Transverse colon (tissue), 4 donors: Measurements from ENCODE around the gene CFAP97. TPM values are rescaled to one million over a fixed set of nuclear protein-coding genes. Genes with fewer than 3 reads are reported as not detected.

Source experiments
- DNase-seq: peaks from one replicate; pipeline ENCODE4 v3.0.0-alpha.2; 2019
- H3K27ac ChIP-seq, 4 donors: fragments of 200-600 bp; sonication (generic); 2 replicates each; pipeline ENCODE4 v1.5.1; 2016 to 2018; ENCODE audit warnings: inconsistent platforms in 4 of 4
- H3K27me3 ChIP-seq: fragments of 200-600 bp; sonication (generic); 2 replicates; pipeline ENCODE4 v1.5.1; 2017; ENCODE audit warnings: inconsistent platforms
- H3K36me3 ChIP-seq, 4 donors: fragments of 200-600 bp; sonication (generic); 2 replicates each; pipeline ENCODE4 v1.5.1; 2017 to 2019; ENCODE audit warnings: inconsistent platforms in 4 of 4
- H3K4me1 ChIP-seq, 4 donors: fragments of 200-600 bp; sonication (generic); 2 replicates each; pipeline ENCODE4 v1.5.1; 2017 to 2020; ENCODE audit warnings: inconsistent platforms in 4 of 4
- H3K4me3 ChIP-seq, 4 donors: fragments of 200-600 bp; sonication (generic); 1 replicate in 1 of 4; 2 replicates in 3 of 4; pipeline versions ENCODE4 v1.5.1 to v1.6.1; 2017 to 2019; ENCODE audit warnings: inconsistent platforms in 4 of 4
- H3K9me3 ChIP-seq, 2 donors: fragments of 200-600 bp; sonication (generic); 2 replicates each; pipeline ENCODE4 v1.5.1; 2017 to 2019; ENCODE audit warnings: inconsistent platforms in 2 of 2
- CTCF ChIP-seq, 5 experiments: fragments of 200-600 bp in 3 of 5; fragments of 450-650 bp in 2 of 5; sonication (generic) in 3 of 5; IDR thresholded peaks; 1 replicate in 2 of 5; 2 replicates in 3 of 5; pipeline ENCODE4 v1.5.1; 2016 to 2017; ENCODE audit warnings: antibody characterized with exemption in 5 of 5, inconsistent platforms in 3 of 5, mild to moderate bottlenecking in 2 of 5, moderate library complexity in 1 of 5
- EP300 ChIP-seq: sonication (generic); formaldehyde crosslinking; IDR thresholded peaks from one replicate; pipeline ENCODE4 v1.6.1; 2017; ENCODE audit warnings: antibody characterized with exemption, low read depth
- POLR2A ChIP-seq: fragments of 450-650 bp; IDR thresholded peaks from one replicate; pipeline ENCODE4 v1.6.1; 2016; ENCODE audit warnings: antibody characterized with exemption, mild to moderate bottlenecking, moderate library complexity
- POLR2AphosphoS5 ChIP-seq, 3 donors: sonication (generic); formaldehyde crosslinking; IDR thresholded peaks; one replicate each; pipeline ENCODE4 v1.6.1; 2016; ENCODE audit warnings: antibody characterized with exemption in 3 of 3
- WGBS, 2 donors: methylation state at CpG; one replicate each; pipeline ENCODE4 v1.1.5; 2018; ENCODE audit warnings: low coverage in 1 of 2; 5-methylcytosine and 5-hydroxymethylcytosine counted together
- in situ Hi-C, 4 donors: fragments of 200-750 bp; cut with MboI; loops; one replicate each; pipeline versions ENCODE4 v1.15.0 to v1.15.1; 2017; ENCODE audit warnings: low sequenced_read_pairs in 3 of 4, low pct_ligation_motif_present in 1 of 4, low pct_unique_long_range_greater_than_20kb in 1 of 4
- intact Hi-C: fragments of 100-400 bp; cut with DNase I; formaldehyde crosslinking; loops from one replicate; pipeline ENCODE4 v1.15.1; 2023; ENCODE audit warnings: low total_unique reads
- total RNA-seq, 4 donors: library from RNA; depleted of rRNA; stranded (reverse); fragments of >200 nt; gene quantifications; one replicate each; pipeline ENCODE4 v1.1.0, GENCODE V29; 2016

CFAP97 gene
- total RNA-seq, 4 donors from 2014 or later, result 4.6 to 17.1 (median 9.3) TPM

- WGBS, 2 donors, result 79 to 81% methylated on average over 9 of the region's 9 CpGs
- Histone ChIP-seq H3K4me3 (no peak overlapping the region), H3K9me3 (no peaks in the 10 kb centered on the region), H3K27me3 (no peaks in the 10 kb centered on the region), H3K27ac (no peak overlapping the region), H3K4me1 (no peaks in the 10 kb centered on the region), H3K36me3 (peaks cover 0 to 15% (median 0%) of the 10 kb centered on the region in 4 donors)
- in situ Hi-C loops, result no loop called here
- no peak for DNase-seq
- intact Hi-C loops, result no loop called here
- no peak for TF ChIP-seq CTCF (IDR thresholded peaks at IDR 0.05)
- TF ChIP-seq EP300, result no peak
Observed at GRCh38 chr4:185194924-185195888, 8.6 kb downstream of the CFAP97 start.

- no peak overlapping the region for H3K4me3 ChIP-seq
- in situ Hi-C loops, result no loop called here
- no peak overlapping the region for H3K27ac ChIP-seq
- 75 to 83% methylated on average over 1 of the region's 1 CpG for WGBS, 2 donors
- H3K27me3 ChIP-seq, result no peaks in the 10 kb centered on the region
- TF ChIP-seq POLR2A (no peak), POLR2AphosphoS5 (IDR thresholded peaks at IDR 0.05) (no peak), CTCF (IDR thresholded peaks at IDR 0.05) (no peak), EP300 (no peak)
- H3K36me3 ChIP-seq, result peaks cover 0 to 19% (median 0%) of the 10 kb centered on the region in 4 donors
- intact Hi-C loops, result no loop called here
- no peaks in the 10 kb centered on the region for H3K4me1 ChIP-seq
- no peak for DNase-seq
- H3K9me3 ChIP-seq, result no peaks in the 10 kb centered on the region
Observed at GRCh38 chr4:185192059-185192458, 11.7 kb downstream of the CFAP97 start.

- Histone ChIP-seq H3K4me1 (no peaks in the 10 kb centered on the region), H3K27me3 (no peaks in the 10 kb centered on the region), H3K4me3 (no peak overlapping the region), H3K27ac (no peak overlapping the region), H3K9me3 (no peaks in the 10 kb centered on the region), H3K36me3 (peaks cover 0 to 19% (median 0%) of the 10 kb centered on the region in 4 donors)
- no peak for TF ChIP-seq CTCF (IDR thresholded peaks at IDR 0.05)
- no peak for TF ChIP-seq EP300
- TF ChIP-seq POLR2A, result no peak
- no peak for TF ChIP-seq POLR2AphosphoS5 (IDR thresholded peaks at IDR 0.05)
- intact Hi-C loops (no loop called here), in situ Hi-C loops (no loop called here)
- WGBS, 2 donors, result 82 to 91% methylated on average over 6 of the region's 6 CpGs
- no peak for DNase-seq
Observed at GRCh38 chr4:185190306-185190856, 13.4 kb downstream of the CFAP97 start.

GRCh38 chr4:185189606-185190305 is 14.0 kb downstream of the CFAP97 start:
- in situ Hi-C loops, result no loop called here
- DNase-seq, result no peak

More at GRCh38 chr4:185189606-185190305, 14.0 kb downstream of the CFAP97 start:
- Histone ChIP-seq H3K4me3 (no peak overlapping the region), H3K27ac (no peak overlapping the region), H3K9me3 (no peaks in the 10 kb centered on the region), H3K27me3 (no peaks in the 10 kb centered on the region), H3K4me1 (no peaks in the 10 kb centered on the region), H3K36me3 (peaks cover 0 to 19% (median 0%) of the 10 kb centered on the region in 4 donors)
- no peak for TF ChIP-seq CTCF (IDR thresholded peaks at IDR 0.05)
- TF ChIP-seq POLR2A, result no peak
- no peak for TF ChIP-seq POLR2AphosphoS5 (IDR thresholded peaks at IDR 0.05)
- no peak for TF ChIP-seq EP300
- intact Hi-C loops, result no loop called here
- 70 to 73% methylated on average over 4 of the region's 4 CpGs for WGBS, 2 donors
